ENCODE measurements around the gene SLC22A13.

DNA sequence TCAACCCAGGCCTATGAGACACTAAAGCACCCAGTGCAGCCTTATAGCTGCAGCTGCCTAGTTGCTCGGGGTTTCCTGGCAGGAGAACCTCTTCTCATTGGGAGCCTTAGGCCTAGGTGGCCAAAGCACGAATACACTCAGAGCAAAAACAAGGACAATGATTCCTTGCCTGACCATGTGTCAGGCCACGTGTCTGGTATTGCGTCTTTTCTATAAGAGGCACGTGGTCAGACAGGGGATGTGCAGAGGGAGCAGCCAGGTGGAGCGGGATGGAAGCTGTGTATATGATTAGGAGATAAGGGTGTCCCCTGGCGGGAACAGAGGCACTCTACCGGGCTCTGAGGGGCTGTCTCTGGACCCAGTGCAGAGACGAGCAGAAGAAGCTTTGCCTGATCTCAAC lies 42.8 kb downstream of the SLC22A13 start:
- no peak for TF ChIP-seq EZH2 (IDR thresholded peaks at IDR 0.05; ENCODE audit: low read depth, unreplicated experiment)
- TF ChIP-seq, protein P1, sequence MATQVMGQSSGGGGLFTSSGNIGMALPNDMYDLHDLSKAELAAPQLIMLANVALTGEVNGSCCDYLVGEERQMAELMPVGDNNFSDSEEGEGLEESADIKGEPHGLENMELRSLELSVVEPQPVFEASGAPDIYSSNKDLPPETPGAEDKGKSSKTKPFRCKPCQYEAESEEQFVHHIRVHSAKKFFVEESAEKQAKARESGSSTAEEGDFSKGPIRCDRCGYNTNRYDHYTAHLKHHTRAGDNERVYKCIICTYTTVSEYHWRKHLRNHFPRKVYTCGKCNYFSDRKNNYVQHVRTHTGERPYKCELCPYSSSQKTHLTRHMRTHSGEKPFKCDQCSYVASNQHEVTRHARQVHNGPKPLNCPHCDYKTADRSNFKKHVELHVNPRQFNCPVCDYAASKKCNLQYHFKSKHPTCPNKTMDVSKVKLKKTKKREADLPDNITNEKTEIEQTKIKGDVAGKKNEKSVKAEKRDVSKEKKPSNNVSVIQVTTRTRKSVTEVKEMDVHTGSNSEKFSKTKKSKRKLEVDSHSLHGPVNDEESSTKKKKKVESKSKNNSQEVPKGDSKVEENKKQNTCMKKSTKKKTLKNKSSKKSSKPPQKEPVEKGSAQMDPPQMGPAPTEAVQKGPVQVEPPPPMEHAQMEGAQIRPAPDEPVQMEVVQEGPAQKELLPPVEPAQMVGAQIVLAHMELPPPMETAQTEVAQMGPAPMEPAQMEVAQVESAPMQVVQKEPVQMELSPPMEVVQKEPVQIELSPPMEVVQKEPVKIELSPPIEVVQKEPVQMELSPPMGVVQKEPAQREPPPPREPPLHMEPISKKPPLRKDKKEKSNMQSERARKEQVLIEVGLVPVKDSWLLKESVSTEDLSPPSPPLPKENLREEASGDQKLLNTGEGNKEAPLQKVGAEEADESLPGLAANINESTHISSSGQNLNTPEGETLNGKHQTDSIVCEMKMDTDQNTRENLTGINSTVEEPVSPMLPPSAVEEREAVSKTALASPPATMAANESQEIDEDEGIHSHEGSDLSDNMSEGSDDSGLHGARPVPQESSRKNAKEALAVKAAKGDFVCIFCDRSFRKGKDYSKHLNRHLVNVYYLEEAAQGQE (IDR thresholded peaks at IDR 0.05; ENCODE audit: unreplicated experiment) = no peak
- TF ChIP-seq, protein P2, sequence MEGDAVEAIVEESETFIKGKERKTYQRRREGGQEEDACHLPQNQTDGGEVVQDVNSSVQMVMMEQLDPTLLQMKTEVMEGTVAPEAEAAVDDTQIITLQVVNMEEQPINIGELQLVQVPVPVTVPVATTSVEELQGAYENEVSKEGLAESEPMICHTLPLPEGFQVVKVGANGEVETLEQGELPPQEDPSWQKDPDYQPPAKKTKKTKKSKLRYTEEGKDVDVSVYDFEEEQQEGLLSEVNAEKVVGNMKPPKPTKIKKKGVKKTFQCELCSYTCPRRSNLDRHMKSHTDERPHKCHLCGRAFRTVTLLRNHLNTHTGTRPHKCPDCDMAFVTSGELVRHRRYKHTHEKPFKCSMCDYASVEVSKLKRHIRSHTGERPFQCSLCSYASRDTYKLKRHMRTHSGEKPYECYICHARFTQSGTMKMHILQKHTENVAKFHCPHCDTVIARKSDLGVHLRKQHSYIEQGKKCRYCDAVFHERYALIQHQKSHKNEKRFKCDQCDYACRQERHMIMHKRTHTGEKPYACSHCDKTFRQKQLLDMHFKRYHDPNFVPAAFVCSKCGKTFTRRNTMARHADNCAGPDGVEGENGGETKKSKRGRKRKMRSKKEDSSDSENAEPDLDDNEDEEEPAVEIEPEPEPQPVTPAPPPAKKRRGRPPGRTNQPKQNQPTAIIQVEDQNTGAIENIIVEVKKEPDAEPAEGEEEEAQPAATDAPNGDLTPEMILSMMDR (conservative IDR thresholded peaks at IDR 0.05; ENCODE audit: low read depth in 2 of 2) = no peak
- no peak for TF ChIP-seq ZNF114 (CRISPR knock-in tag; IDR thresholded peaks at IDR 0.05)
- TF ChIP-seq POLR2AphosphoS5 (IDR thresholded peaks at IDR 0.05; ENCODE audit: low read depth) = no peak
- no peak for TF ChIP-seq EZH2phosphoT487 (IDR thresholded peaks at IDR 0.05; ENCODE audit: unreplicated experiment)
- TF ChIP-seq, protein P3, sequence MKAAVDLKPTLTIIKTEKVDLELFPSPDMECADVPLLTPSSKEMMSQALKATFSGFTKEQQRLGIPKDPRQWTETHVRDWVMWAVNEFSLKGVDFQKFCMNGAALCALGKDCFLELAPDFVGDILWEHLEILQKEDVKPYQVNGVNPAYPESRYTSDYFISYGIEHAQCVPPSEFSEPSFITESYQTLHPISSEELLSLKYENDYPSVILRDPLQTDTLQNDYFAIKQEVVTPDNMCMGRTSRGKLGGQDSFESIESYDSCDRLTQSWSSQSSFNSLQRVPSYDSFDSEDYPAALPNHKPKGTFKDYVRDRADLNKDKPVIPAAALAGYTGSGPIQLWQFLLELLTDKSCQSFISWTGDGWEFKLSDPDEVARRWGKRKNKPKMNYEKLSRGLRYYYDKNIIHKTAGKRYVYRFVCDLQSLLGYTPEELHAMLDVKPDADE (IDR thresholded peaks at IDR 0.05) = no peak
- TF ChIP-seq CREB1 (CRISPR knock-in tag; IDR thresholded peaks at IDR 0.05; ENCODE audit: low read depth) = no peak
- no peak for TF ChIP-seq JUNB (IDR thresholded peaks at IDR 0.05; ENCODE audit: unreplicated experiment)
- no peak for TF ChIP-seq ZNF331 (CRISPR knock-in tag; IDR thresholded peaks at IDR 0.05; ENCODE audit: low read depth)
- no peak for TF ChIP-seq NANOG (IDR thresholded peaks at IDR 0.05; ENCODE audit: borderline replicate concordance)
- TF ChIP-seq, protein P4, sequence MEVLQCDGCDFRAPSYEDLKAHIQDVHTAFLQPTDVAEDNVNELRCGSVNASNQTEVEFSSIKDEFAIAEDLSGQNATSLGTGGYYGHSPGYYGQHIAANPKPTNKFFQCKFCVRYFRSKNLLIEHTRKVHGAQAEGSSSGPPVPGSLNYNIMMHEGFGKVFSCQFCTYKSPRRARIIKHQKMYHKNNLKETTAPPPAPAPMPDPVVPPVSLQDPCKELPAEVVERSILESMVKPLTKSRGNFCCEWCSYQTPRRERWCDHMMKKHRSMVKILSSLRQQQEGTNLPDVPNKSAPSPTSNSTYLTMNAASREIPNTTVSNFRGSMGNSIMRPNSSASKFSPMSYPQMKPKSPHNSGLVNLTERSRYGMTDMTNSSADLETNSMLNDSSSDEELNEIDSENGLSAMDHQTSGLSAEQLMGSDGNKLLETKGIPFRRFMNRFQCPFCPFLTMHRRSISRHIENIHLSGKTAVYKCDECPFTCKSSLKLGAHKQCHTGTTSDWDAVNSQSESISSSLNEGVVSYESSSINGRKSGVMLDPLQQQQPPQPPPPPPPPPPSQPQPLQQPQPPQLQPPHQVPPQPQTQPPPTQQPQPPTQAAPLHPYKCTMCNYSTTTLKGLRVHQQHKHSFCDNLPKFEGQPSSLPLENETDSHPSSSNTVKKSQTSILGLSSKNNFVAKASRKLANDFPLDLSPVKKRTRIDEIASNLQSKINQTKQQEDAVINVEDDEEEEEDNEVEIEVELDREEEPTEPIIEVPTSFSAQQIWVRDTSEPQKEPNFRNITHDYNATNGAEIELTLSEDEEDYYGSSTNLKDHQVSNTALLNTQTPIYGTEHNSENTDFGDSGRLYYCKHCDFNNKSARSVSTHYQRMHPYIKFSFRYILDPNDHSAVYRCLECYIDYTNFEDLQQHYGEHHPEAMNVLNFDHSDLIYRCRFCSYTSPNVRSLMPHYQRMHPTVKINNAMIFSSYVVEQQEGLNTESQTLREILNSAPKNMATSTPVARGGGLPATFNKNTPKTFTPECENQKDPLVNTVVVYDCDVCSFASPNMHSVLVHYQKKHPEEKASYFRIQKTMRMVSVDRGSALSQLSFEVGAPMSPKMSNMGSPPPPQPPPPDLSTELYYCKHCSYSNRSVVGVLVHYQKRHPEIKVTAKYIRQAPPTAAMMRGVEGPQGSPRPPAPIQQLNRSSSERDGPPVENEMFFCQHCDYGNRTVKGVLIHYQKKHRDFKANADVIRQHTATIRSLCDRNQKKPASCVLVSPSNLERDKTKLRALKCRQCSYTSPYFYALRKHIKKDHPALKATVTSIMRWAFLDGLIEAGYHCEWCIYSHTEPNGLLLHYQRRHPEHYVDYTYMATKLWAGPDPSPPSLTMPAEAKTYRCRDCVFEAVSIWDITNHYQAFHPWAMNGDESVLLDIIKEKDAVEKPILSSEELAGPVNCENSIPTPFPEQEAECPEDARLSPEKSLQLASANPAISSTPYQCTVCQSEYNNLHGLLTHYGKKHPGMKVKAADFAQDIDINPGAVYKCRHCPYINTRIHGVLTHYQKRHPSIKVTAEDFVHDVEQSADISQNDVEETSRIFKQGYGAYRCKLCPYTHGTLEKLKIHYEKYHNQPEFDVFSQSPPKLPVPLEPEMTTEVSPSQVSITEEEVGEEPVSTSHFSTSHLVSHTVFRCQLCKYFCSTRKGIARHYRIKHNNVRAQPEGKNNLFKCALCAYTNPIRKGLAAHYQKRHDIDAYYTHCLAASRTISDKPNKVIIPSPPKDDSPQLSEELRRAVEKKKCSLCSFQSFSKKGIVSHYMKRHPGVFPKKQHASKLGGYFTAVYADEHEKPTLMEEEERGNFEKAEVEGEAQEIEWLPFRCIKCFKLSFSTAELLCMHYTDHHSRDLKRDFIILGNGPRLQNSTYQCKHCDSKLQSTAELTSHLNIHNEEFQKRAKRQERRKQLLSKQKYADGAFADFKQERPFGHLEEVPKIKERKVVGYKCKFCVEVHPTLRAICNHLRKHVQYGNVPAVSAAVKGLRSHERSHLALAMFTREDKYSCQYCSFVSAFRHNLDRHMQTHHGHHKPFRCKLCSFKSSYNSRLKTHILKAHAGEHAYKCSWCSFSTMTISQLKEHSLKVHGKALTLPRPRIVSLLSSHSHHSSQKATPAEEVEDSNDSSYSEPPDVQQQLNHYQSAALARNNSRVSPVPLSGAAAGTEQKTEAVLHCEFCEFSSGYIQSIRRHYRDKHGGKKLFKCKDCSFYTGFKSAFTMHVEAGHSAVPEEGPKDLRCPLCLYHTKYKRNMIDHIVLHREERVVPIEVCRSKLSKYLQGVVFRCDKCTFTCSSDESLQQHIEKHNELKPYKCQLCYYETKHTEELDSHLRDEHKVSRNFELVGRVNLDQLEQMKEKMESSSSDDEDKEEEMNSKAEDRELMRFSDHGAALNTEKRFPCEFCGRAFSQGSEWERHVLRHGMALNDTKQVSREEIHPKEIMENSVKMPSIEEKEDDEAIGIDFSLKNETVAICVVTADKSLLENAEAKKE (CRISPR knock-in tag; IDR thresholded peaks at IDR 0.05) = no peak
- no peak for TF ChIP-seq STAT1 (IDR thresholded peaks at IDR 0.05; ENCODE audit: unreplicated experiment)
